Neural cell (in vitro differentiated cells): Measurements from ENCODE around the gene TNP2.

ENCODE experiments used
- TF ChIP-seq, protein P1 (sequence below): fragments of 450-650 bp; IDR thresholded peaks from 2 replicates; pipeline ENCODE4 v1.5.1; 2014; ENCODE audit warnings: antibody characterized with exemption, mild to moderate bottlenecking, moderate library complexity; ENCODE audit not compliant: poor library complexity, severe bottlenecking
- TF ChIP-seq, protein P2 (sequence below): IDR thresholded peaks from 2 replicates; pipeline ENCODE4 v1.6.1; 2012; ENCODE audit warnings: borderline replicate concordance

DNA sequence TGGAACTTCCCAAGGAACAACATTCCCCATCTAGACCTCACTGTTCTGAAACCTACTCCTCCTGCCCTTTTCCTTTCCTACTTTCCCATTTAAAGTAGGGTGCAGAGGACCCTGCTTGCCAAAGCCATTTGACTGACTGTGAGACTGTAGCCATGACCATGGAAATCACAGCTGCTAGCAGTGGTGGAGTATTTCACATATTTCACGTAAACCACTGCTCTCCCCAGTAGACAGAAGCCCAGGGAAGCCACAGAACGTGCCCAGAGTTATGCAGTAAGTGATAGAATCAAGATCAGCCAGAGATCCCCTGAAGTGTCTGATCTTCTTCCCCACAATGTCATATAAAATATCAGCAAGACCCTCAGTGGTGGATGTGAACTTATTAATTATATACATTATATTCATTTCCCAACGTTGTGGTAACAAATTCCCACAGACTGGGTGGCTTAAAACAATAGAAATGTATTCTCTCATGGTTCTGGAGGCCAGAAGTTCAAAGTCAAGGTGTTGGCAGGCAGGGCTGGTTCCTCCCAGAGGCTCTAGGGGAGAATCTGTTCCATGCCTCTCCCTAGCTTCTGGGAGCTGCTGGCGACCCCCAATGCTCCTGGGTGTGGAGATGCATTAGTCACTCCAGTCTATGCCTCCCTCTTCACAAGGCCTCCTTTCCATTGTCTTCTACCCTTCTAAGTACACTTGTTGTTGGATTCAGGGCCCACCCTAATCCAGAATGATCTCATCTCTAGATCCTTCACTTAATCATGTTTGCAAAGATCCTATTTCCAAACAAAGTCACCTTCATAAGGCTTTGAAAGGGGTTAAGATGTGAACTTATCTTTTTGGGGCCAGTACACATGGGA is 32.7 kb upstream of the TNP2 start:
- TF ChIP-seq, protein P1, sequence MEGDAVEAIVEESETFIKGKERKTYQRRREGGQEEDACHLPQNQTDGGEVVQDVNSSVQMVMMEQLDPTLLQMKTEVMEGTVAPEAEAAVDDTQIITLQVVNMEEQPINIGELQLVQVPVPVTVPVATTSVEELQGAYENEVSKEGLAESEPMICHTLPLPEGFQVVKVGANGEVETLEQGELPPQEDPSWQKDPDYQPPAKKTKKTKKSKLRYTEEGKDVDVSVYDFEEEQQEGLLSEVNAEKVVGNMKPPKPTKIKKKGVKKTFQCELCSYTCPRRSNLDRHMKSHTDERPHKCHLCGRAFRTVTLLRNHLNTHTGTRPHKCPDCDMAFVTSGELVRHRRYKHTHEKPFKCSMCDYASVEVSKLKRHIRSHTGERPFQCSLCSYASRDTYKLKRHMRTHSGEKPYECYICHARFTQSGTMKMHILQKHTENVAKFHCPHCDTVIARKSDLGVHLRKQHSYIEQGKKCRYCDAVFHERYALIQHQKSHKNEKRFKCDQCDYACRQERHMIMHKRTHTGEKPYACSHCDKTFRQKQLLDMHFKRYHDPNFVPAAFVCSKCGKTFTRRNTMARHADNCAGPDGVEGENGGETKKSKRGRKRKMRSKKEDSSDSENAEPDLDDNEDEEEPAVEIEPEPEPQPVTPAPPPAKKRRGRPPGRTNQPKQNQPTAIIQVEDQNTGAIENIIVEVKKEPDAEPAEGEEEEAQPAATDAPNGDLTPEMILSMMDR = no peak
- TF ChIP-seq, protein P2, sequence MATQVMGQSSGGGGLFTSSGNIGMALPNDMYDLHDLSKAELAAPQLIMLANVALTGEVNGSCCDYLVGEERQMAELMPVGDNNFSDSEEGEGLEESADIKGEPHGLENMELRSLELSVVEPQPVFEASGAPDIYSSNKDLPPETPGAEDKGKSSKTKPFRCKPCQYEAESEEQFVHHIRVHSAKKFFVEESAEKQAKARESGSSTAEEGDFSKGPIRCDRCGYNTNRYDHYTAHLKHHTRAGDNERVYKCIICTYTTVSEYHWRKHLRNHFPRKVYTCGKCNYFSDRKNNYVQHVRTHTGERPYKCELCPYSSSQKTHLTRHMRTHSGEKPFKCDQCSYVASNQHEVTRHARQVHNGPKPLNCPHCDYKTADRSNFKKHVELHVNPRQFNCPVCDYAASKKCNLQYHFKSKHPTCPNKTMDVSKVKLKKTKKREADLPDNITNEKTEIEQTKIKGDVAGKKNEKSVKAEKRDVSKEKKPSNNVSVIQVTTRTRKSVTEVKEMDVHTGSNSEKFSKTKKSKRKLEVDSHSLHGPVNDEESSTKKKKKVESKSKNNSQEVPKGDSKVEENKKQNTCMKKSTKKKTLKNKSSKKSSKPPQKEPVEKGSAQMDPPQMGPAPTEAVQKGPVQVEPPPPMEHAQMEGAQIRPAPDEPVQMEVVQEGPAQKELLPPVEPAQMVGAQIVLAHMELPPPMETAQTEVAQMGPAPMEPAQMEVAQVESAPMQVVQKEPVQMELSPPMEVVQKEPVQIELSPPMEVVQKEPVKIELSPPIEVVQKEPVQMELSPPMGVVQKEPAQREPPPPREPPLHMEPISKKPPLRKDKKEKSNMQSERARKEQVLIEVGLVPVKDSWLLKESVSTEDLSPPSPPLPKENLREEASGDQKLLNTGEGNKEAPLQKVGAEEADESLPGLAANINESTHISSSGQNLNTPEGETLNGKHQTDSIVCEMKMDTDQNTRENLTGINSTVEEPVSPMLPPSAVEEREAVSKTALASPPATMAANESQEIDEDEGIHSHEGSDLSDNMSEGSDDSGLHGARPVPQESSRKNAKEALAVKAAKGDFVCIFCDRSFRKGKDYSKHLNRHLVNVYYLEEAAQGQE = no peak
